Measurements from ENCODE around the gene QTRT2. TPM values are rescaled to one million over a fixed set of nuclear protein-coding genes. Genes with fewer than 3 reads are reported as not detected.

QTRT2 gene
- total and polyA plus RNA-seq, 2 of the 8 experiments (the other 6 are each of a cell fraction or from before 2014, with no cell fraction given) = 13.3 to 54.5 TPM

DNA sequence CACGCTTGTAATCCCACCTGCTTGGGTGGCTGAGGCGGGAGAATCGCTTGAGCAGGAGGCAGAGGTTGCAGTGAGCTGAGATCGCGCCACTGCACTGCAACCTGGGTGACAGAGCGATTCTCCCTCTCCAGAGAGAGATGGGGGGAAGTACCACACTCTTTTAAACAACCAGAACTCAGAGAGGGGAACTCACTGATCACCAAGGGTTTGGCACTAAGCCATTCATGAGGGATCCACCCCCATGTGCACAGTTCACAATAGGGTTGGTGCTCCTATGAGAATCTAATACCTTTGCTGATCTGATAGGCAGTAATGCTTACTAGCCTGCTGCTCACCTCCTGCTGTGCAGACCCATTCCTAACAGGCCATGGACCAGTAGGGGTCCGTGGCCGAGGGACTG, 51.6 kb downstream of the QTRT2 start:
- H3K18ac ChIP-seq (ENCODE audit: extremely low read depth, low read length) = 0 out of 2 replicates have a peak overlapping the region, but pooled peaks have one; percentile 48
- no peaks in the 10 kb centered on the region; the same call in 1 of the 2 replicates for H3K23me2 ChIP-seq (ENCODE audit: low read depth, low read length)
- no peak overlapping the region for H3K9ac ChIP-seq (replicated peaks in 1 of 4; ENCODE audit: extremely low read depth in 1 of 4, low read depth in 3 of 4, low read length in 3 of 4)
- no peak overlapping the region for H4K8ac ChIP-seq (ENCODE audit: extremely low read depth, insufficient read depth, low read length)
- 0 out of 2 replicates have a peak overlapping the region, but pooled peaks have one; percentile 20 for H2AFZ ChIP-seq (ENCODE audit: low read length)
- no peak overlapping the region for H2BK12ac ChIP-seq (ENCODE audit: low read depth, low read length)
- no peaks in the 10 kb centered on the region for H4K20me1 ChIP-seq (replicated peaks in 1 of 2; ENCODE audit: control insufficient read depth in 1 of 2, insufficient read depth in 2 of 2, low read length in 2 of 2)
- H3K14ac ChIP-seq (ENCODE audit: insufficient read length) = no peak overlapping the region
- 97% methylated on average over 5 of the region's 8 CpGs; no CpG with 5 or more reads in 1 of the 2 experiments for WGBS, 2 experiments (ENCODE audit: extremely low coverage in 1 of 2, insufficient coverage in 1 of 2, insufficient read length in 1 of 2, insufficient replicate concordance in 2 of 2, low coverage in 1 of 2, low lambda C conversion rate in 2 of 2, missing lambda C conversion rate in 1 of 2)
- DNase-seq (ENCODE audit: low read depth in 1 of 2, low spot score in 2 of 2) = no peak
- no peaks in the 10 kb centered on the region for H3K79me2 ChIP-seq (ENCODE audit: control insufficient read depth in 1 of 2, insufficient read depth in 2 of 2, low read length in 2 of 2)
- no peak overlapping the region for H2AK5ac ChIP-seq (ENCODE audit: low read depth, low read length)
- ChIA-PET POLR2A (ENCODE audit: partially characterized antibody) (no interaction called here), CTCF (ENCODE audit: partially characterized antibody) (no interaction called here)
- no peak overlapping the region for H4K91ac ChIP-seq (replicated peaks; ENCODE audit: insufficient read length, low read length)
- no peaks in the 10 kb centered on the region for H3K36me3 ChIP-seq (ENCODE audit: control insufficient read depth in 2 of 4, insufficient read depth in 4 of 4, low read length in 3 of 4)
- H3K4ac ChIP-seq (replicated peaks; ENCODE audit: insufficient read length, low read depth, low read length) = no peak overlapping the region
- H3K56ac ChIP-seq (replicated peaks; ENCODE audit: insufficient read length, low read depth, low read length) = no peak overlapping the region
- no peak overlapping the region for H2BK15ac ChIP-seq (ENCODE audit: low read length)
- no peaks in the 10 kb centered on the region for H3K79me1 ChIP-seq (ENCODE audit: low read depth, low read length)
- H4K5ac ChIP-seq (ENCODE audit: insufficient read length, low read depth, low read length) = no peak overlapping the region
- no peak overlapping the region for H3K27ac ChIP-seq (ENCODE audit: low read depth, low read length)
- no peak overlapping the region for H3K4me2 ChIP-seq (ENCODE audit: insufficient read depth in 1 of 2, low read depth in 2 of 2, low read length in 2 of 2)
- H2BK120ac ChIP-seq (replicated peaks; ENCODE audit: low read depth, low read length) = no peak overlapping the region
- no peak overlapping the region for H3K4me3 ChIP-seq (ENCODE audit: extremely low read depth in 1 of 4, insufficient read depth in 2 of 4, low read depth in 3 of 4, low read length in 4 of 4)
- H3K9me3 ChIP-seq (ENCODE audit: insufficient read depth in 2 of 2, low read depth in 1 of 2, low read length in 1 of 2) = no peaks in the 10 kb centered on the region
- peaks cover 0 to 12% (median 4%) of the 10 kb centered on the region in 4 experiments; a peak in 4 of 7 replicates for H3K4me1 ChIP-seq (replicated peaks in 1 of 4; ENCODE audit: control insufficient read depth in 3 of 4, insufficient read depth in 4 of 4, low read length in 3 of 4)
- no peaks in the 10 kb centered on the region for H3K27me3 ChIP-seq (replicated peaks in 1 of 4; ENCODE audit: control insufficient read depth in 3 of 4, extremely low read depth in 1 of 4, insufficient read depth in 3 of 4, low read length in 3 of 4)
- FAIRE-seq = no peak
- no peak overlapping the region for H2BK20ac ChIP-seq (ENCODE audit: low read length)
- H3K23ac ChIP-seq (ENCODE audit: insufficient read length) = no peak overlapping the region
- no peak overlapping the region for H2BK5ac ChIP-seq (ENCODE audit: low read depth, low read length)
- TF ChIP-seq GTF2F1 (IDR thresholded peaks at IDR 0.05; ENCODE audit: borderline replicate concordance, low read depth, low read length) (no peak), RAD21 (IDR thresholded peaks at IDR 0.05 in 1 of 2, conservative IDR thresholded peaks at IDR 0.05 in 1 of 2; ENCODE audit: low read depth in 2 of 2, low read length in 2 of 2) (no peak), SUZ12 (IDR thresholded peaks at IDR 0.05; ENCODE audit: low read length) (no peak), EGR1 (IDR thresholded peaks at IDR 0.05; ENCODE audit: borderline replicate concordance, low read depth, low read length) (no peak), POLR2AphosphoS5 (IDR thresholded peaks at IDR 0.05; ENCODE audit: low read depth, low read length) (no peak), SP4 (IDR thresholded peaks at IDR 0.05; ENCODE audit: low read length) (no peak), POLR2A (IDR thresholded peaks at IDR 0.05; ENCODE audit: control extremely low read depth in 1 of 2, low read depth in 2 of 2, low read length in 2 of 2) (no peak), KDM5A (IDR thresholded peaks at IDR 0.05; ENCODE audit: low read length) (no peak), BCL11A (IDR thresholded peaks at IDR 0.05; ENCODE audit: low read depth in 2 of 2, low read length in 2 of 2) (no peak)

All from H1 (cell line).